NCI-H345 (cell line): ENCODE data around the gene ZFP69B.
A peak's percentile ranks its signal among the peaks of the same experiment; 100 is the strongest.
"Not testable (repeated sequence)": the region's sequence is repeated elsewhere in the genome, so short reads cannot be mapped to it uniquely, and the experiment has no call there.

Experiments
- DNase-seq: peaks from one replicate; lab custom pipeline; 2025; lab: John Stamatoyannopoulos, UW

ZFP69B gene

GRCh38 chr1:40435876-40436275 is 14.4 kb upstream of the ZFP69B start:
- DNase-seq = no peak

GRCh38 chr1:40438391-40439015 is 11.8 kb upstream of the ZFP69B start:
- no peak for DNase-seq

- no peak for DNase-seq
These were observed 11.0 kb upstream of the ZFP69B start for GRCh38 chr1:40439247-40439646.

- no peak for DNase-seq
These were observed 390 bp downstream of the ZFP69B start for GRCh38 chr1:40450495-40451237.

DNA sequence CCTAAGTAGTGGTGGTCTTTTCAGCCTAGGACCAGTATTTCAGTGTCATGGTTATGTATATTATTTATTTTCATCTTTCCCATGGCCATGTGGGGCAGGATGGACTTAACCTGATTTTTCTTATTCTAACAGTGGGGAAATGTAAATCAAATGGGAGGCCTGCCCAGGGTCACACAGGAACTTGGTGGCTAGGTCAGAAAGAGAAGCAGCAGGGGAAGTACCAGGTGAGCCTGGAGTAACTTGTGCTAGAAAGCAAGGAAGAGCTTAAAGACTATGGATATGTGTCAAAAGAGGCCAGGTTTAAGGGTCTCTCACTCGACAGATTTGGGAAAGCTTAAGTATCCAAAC is 936 bp downstream of the ZFP69B start:
- no peak for DNase-seq

DNA sequence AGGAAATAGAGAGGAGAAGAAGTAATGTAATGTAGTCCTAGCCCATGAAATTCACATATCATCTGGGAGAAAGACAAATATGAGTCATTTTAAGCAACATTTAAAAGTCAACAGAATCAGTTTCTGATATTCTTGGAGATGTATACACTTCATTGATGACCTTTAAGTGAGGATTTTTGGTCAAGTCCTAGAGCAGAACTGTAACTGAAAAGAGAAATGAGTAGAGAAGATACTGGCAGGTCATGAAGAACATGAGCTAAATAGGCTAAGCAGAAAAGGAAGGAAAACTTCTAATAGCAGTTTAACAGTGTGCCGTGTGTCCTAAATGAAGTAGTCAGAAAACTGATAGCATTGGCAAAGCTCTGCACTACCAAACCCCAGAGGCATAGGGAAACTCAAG is 4.6 kb downstream of the ZFP69B start:
- DNase-seq = no peak

DNA sequence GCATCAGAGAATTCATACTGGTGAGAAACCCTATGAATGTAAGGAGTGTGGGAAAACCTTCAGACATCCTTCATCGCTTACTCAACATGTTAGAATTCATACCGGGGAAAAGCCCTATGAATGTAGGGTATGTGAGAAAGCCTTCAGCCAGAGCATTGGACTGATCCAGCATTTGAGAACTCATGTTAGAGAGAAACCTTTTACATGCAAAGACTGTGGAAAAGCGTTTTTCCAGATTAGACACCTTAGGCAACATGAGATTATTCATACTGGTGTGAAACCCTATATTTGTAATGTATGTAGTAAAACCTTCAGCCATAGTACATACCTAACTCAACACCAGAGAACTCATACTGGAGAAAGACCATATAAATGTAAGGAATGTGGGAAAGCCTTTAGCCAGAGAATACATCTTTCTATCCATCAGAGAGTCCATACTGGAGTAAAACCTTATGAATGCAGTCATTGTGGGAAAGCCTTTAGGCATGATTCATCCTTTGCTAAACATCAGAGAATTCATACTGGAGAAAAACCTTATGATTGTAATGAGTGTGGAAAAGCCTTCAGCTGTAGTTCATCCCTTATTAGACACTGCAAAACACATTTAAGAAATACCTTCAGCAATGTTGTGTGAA is 12.8 kb downstream of the ZFP69B start:
- DNase-seq = no peak

GRCh38 chr1:40469327-40469726 is 19.1 kb downstream of the ZFP69B start:
- DNase-seq = no peak

DNA sequence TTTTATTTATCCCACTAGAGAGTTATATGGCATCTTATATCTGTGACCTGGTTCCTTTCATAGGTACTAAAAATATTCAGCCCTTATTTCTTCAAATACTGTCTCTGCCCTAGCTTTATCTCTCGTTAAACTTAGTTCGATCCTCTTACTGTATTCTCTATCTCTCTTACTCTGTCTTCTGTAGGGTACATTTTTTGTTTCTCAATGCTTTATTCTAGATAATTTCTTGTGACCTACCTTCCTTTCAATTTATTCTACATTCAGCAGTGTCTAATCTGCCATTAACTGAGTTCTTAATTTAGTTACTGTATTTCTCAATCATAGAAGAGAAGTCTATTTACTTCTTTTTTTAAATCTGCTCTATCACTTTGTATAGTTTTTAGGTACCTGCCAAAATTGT is 25.0 kb downstream of the ZFP69B start:
- DNase-seq = no peak

DNA sequence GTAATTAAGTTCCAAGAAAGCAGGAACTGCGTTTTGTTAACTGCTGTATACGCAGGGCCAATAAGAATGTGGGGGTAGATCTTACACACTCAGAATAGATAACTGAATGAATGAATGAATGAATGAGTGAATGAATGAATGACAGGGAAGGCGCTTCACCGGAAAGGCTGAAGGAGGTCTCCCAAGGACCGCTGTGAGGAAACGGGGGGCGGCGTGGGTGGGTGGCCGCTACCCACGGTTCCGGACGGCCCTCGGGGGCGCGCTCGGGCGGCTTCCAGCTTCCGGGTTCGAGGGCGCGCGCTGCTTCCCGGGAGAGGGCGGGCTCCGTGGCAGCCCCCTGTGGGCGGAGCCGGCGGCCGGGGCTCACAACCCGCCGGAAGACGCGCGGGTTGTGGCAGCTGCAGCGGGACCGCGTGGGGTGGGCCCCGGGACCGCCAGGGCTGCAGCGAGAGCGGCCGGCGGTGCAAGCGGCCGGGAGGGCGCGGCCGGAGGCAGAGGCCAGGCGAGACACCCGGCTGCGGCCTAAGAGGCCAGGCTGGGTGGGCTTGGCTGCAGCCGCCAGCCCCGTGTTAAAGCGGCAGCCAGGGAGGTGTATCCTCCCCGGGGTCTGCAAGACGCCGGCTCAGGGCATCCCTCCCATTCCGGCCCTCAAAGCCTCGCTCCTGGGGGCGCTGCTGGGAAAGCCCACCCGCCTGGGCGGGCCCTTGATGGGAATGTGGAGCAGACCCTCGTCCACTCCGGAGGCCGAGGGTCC is 26.8 kb downstream of the ZFP69B start, which contains the start of gene ZFP69:
Gene ZFP69, plus strand, starts transcription at position 367 of the 754 bp plus-strand sequence. CDS start 2,072 bp downstream, outside the sequence.
- peak; percentile 86 for DNase-seq

DNA sequence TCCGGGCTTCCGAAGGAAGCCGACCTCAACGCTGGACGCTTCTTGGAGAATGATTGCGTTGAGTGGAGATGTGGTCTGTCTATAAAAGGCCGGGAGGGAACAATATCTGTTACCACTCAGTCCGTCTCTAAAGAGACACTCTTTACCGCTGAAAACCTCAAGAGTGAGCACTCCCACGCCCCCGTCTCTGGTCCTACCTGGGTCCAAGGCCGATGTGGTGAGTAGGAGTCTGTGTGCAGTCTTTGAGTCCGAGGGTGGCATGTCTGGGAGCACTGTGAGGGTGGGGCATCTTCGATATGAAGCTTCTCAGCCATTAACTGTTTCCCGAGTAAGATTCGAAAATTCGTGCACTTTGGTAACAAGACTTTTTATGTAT is 27.4 kb downstream of the ZFP69B start:
- DNase-seq = peak; percentile 28

GRCh38 chr1:40478276-40478675 is 28.0 kb downstream of the ZFP69B start:
- DNase-seq = no peak

GRCh38 chr1:40479156-40479555 is 28.9 kb downstream of the ZFP69B start:
- DNase-seq = no peak

- DNase-seq = no peak
These were observed 45.1 kb downstream of the ZFP69B start for GRCh38 chr1:40495315-40495903.

GRCh38 chr1:40502651-40503050 is 52.4 kb downstream of the ZFP69B start:
- DNase-seq = not testable (repeated sequence)

GRCh38 chr1:40507973-40508372 is 57.7 kb downstream of the ZFP69B start:
- no peak for DNase-seq

DNA sequence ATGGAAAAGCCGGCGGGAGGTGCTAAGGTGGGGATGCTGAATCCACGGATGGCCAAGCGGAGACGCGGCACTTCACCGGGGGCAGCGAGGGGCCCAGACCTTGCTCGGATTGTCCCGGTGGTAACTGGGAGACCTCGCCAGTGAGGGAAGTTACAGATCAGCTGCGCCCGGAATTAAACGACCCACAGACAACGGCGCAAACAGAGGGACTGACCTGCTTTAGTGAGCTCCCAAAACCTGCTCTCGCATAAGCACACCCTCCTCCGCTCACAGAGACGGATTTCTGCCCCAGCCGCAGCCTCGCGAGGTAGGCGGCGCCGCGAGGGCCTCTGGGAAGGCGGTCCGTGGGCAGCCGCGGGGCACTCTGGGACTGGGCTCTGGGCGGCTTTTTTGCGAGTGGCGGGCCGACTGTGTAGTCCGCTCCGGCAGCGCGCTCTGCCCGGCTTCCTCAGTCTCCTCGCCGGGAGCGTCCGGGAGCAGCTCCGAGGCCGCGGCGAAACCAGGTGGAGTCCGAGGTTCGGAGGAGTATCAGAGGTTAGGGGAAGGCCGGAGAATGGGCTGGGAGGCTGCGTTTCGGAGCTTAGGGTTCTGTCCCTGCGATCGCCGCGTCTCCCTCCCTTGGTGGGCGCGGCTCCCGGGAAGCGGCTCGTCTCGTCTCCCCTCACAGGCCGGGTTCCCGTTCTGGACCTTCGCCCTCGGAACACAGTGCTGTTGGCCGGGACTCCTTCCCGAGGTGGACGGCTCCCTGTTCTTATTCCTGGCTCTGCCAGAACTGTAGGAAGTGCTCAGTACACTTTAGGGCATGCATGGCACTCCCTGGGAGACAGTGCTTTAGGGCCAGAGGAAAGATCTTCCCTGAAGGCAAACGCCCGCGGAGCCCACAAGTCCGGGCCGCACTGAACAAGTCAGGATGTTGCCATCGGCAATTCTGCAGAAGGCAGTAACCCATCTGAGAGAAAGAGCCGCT is 58.4 kb downstream of the ZFP69B start, which contains the start of gene EXO5:
Gene EXO5, plus strand, starts transcription at position 393 of the 967 bp plus-strand sequence. CDS start 5,778 bp downstream, outside the sequence.
- peak; percentile 89 for DNase-seq
